GM21526 (cell line): ENCODE results near the gene TSSC4.

Experiments
- ATAC-seq: cut with Tn5 transposase; IDR thresholded peaks from one replicate; pipeline ENCODE4 v1.9.1; 2021; ENCODE audit warnings: moderate library complexity; ENCODE audit not compliant: unreplicated experiment, low FRiP score

TSSC4 gene

DNA sequence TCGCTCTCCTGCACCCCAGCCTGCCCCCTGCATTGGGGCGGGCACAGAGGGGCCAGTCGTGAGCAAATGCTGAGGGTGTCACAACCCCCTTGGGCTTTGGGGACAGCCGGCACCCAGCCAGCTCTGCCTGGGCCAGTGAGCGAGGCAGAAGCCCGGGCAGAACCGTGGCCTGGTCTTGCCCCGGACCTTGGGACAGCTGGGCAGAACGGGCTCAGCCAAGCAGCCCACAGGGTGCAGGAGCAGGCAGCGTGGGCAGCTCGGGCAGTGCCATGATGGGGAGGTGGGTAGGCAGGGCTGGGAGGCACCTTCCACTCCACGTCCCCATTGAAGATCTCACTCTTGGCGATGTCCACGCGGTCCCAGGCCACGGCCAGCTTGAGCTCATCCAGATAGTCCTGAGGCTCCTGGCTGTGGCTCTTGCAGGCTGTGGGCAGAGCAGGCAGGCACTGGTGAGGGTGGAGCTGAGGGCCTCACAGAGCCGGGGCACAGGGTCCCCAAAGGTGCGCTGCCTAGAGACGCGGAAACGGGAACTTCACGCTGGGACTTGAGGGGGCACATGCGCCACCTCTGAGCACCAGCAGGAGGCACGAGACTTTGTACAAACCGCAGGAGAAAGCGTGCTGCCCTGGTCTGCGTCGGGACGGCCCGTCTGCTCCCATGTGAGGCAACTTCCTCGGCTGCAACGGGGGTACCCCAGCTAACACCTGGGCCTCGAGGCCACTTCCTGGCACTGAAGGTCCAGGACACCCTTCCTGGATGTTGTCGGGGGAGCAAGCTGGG lies 15.2 kb downstream of the TSSC4 start:
- ATAC-seq = no peak

DNA sequence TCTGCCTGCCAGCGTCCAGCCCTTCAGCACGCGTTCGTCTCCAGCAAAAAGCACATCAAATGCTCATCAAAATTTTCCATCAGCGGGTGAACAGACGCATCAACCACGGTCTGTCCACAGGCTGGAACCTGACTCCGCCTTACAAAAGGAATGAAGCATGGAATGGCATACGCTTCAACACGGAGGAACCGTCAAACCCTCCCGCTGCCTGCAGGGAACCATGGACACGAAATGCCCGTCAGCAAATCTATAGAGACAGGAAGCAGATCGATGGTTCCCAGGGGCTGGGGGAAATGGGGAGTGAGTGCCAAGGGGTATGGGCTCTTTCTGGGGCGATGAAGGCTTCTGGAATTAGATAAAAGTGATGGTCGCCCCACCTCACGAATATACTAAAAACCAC lies 16.2 kb downstream of the TSSC4 start:
- ATAC-seq = no peak

DNA sequence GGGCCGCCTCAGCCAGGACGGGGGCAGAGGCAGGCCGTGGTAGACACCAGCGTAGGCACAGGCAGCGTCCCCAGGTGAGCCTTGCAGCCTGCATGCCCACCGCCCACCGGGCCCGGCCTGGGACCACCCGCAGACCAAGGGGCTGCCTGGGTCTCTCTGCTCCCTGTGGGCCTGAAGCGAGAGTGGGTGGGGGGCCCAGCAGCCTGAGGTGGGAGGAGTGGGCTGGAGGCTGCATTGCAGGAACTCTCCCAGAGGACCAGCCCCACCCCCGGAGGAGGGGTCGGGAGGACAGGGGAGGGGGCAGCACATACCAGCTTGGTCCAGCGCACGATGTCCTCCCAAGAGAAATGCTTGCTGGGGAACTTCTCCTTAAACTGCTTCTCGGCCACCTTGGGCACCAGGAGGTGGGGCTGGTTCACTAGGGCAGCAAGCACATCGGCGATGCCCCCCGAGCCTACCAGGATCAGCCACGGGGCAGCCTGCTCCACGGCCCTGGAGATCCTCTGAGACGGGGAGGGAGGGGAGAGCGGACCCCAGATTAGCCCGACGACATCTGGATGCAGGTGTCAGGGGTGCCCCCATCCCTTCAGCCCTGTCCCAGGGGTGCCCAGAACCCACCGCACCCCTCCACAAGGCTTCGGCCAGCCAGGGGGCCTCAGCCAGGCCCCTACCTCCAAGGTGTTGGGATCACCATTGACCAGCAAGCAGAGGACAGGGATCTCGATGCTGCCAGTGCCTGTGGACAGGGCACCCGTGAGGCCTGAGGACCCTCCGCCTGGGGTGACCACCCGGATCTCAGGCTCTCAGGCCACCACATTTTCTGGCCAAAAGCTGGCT lies 17.5 kb downstream of the TSSC4 start:
- ATAC-seq = no peak

DNA sequence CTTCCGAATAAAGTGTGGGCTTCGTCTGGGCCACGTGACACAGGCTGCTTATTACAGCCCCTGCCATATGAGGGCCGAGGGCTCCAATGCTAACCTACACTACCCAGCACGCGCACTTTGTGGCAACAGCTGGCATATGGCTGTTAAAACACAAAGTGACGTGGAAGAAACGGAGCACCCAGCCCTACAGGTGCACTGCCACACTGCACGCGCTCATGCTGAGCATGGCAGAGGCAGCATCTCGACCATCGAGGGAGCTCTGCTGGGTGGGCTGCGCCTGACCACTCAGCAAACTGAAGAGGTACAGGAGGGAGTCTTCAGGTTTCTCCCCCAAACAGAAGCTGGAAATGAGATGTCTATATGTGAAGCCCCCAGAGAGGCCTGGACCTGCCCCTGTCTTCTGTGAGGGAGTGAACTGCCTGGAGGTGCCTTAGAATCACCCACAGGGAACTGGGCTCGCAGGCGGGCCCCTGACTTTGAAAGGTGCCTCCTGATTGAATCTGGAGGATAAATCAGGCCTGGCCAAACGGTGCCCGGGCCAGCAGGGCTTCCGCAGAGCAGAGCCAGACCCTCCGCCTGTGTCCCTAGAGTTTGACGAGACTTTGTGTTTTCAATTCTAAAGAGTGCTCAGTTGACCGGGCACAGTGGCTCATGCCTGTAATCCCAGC lies 18.3 kb downstream of the TSSC4 start:
- no peak for ATAC-seq

DNA sequence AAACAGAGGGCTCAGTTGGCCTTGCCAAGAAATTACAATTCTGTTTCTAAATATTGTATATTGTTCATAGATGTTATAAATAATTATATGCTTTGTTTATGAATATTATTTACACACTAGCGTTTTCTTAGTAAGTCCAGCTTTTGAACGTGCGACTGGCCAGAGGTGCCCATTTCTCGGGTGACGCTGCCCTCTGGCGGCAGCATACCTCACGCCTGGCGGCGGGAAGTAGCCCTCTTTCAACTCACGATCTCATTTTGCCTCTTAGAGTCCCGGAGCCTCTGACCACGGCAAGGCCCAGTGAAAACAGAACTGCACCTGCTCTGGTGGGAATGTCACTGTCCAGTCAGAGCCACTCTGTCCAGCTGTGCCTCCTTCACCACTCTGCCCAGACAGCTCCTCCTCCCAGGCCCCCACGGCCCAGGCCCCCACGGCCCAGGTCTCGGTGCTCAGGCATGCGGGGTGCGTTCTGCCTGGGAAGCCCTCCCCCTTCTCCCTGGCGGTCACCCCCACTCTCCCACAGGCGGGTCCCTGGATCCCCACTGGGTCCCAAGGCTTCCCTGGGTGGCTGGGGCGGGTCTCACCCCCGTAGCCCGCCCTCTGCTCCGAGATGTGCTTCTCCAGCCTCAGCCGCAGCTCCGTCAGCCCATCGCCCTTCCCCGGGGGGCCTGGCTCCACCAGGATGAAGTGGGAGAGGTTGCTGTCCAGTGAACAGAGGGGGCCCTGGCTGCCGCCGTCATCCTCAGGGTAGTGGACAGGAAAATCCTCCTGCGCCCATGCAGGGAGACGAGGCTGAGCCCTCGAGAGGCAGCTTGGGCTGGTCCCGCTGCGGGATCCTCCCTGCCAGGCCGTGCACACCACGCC lies 19.3 kb downstream of the TSSC4 start:
- ATAC-seq = no peak

DNA sequence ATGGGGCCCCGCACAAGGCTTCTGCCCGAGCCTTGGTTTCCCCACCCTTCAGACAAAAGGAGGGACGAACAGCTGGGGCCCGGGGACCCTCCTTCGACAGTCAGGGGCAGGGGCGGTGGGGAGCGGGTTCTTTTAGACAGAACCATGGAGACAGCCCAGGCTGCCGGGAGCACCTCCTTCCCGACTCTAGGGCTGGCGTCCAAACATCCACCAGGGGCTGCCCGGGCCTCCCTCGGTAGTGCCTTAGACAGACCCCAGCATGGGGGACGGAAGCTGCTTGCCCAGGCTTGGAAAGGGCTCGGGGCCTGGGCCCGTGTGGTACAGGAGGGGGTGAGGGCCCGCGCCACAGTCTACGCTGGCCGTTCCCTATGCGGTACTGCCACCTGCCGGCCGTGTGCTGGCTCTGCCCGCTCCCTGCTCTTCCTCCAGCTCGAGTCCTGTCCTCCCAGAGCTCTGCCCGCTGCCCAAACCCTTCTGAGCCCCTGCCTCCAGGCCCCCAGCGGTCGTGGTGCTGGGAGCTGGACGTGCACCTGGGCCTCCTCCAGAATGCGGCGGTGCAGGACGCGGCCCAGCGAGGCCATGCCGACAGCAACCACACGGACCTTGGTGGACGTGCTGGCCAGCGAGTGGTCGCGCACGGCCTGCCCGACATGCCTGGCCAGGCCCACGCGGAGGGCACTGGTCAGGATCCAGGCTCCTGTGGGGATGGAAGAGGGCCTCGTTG lies 20.1 kb downstream of the TSSC4 start:
- no peak for ATAC-seq

DNA sequence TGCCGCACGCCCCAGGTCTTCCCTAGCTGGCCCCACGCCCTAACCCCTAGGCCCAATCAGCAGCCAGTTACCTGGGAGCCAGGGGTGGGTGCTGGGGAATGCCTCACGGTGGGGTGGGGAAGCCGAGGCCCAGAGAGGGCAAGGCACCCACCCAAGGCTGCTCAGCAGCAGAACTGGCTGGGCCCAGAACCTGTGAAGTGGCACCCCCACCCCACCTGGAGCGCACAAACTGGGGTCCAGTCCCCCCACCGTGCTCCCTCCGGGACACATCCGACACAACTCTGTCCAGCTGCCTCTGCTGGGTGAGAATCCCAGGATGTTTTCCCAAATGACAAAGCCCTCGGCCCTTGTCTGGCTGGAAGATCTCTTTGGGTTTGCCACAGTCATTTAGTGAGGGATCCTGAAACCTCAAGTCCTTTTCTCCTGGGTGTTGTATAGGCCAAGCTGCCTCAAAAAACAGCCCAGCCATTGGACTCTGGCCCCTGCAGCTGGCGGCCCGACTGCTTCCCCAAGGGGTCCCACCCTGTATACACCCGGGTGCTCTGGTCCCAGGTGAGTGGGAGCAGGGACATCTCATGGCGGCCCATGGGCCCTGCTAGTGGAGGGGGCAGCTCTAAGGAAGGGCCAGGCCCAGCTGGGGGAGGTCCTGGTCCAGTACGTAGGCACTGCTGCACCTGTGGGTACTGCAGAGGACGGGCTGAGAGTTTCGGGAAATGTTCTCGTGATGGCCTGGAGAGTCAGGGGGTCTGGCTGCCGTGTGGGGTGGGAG lies 20.9 kb downstream of the TSSC4 start:
- no peak for ATAC-seq

DNA sequence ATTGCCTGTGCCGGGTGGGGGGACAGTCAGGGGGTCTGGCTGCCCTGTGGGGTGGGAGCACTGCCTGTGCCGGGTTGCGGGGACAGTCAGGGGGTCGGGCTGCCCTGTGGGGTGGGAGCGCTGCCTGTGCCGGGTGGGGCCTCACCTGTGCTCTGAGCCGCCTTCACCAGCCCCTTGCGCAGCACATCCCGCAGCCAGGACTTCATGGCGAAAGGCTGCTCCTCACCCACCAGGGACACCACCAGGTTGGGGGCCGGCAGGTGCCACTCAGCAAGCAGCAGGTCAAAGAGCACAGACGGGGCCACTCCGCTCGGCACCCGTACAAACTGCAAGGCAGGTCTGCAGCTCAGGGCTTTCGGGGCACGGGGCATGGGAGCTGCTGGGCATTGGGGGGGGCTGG lies 21.4 kb downstream of the TSSC4 start:
- no peak for ATAC-seq

DNA sequence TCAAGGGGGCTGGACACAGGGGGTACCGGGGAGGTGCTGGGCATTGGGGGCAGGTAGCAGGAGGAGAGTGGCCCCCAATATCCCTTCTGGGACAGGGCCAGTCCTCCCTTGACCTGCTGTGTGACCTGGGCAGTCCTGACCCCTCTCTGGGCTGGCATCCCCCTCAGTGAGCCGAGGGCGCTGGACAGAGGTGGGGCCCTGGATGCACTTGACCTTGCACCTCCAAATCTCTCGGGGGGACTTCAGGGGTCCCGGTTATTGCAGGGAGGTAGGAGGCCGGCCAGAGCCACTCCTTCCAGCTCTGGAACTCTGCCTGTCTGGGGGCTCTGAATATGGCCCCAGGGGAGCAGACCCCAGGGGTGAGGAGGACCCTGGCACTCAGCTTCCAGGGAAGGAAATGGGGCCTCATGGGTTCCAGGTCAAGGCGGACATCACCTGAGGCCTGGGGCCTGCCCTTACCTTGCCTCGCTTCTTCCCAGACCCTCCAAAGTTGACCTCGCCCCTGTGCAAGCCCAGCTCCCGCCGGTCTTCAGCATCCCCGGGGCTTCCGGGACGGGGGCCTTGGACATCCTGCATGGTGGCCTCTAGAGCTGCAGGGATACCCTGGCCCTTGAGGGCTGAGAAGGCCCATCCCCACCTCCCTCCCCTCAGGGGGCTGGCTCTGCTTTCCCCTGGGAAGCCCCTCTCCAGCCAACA lies 22.1 kb downstream of the TSSC4 start:
- no peak for ATAC-seq

DNA sequence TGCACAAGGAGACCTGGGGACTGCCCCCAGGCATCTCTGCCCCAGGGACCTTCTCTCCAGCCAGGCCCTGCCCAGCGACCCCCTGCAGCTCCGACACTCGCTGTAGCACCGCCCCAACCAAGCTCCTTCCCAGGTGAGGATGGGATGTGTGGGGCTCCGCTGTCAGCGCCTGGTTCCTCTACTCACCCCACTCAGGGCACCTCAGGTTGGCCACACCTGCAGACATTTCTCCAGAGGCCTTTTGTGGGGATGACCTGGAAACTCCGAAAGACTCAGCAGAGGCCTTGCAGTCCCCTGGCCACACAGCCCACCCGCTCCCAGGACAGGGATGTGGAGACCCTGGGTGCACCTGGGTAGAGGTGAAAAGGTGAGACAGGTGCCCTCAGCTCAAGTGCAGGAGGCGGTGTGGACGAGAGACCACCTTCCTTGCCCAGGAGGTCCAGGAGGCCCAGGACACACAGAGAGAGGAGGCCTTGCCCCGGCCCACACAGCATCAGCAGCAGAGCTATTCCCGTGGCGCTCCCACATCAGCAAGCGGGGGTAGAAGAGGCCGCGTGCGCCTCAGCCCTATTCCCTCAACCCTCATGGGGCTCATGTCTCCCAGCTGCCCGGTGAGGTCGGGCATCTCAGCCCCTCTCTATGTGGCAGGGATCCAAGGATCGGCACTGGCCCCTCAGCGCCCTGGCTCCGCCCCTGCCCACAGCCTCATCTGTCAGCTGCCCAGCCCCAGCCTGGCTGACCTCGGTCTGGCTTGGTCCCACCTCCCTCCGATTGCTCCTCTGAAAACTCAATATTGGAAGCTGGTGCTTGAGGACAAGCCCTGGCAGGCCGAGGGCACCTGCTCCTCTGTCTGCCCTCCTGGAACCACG lies 22.8 kb downstream of the TSSC4 start:
- ATAC-seq = no peak

DNA sequence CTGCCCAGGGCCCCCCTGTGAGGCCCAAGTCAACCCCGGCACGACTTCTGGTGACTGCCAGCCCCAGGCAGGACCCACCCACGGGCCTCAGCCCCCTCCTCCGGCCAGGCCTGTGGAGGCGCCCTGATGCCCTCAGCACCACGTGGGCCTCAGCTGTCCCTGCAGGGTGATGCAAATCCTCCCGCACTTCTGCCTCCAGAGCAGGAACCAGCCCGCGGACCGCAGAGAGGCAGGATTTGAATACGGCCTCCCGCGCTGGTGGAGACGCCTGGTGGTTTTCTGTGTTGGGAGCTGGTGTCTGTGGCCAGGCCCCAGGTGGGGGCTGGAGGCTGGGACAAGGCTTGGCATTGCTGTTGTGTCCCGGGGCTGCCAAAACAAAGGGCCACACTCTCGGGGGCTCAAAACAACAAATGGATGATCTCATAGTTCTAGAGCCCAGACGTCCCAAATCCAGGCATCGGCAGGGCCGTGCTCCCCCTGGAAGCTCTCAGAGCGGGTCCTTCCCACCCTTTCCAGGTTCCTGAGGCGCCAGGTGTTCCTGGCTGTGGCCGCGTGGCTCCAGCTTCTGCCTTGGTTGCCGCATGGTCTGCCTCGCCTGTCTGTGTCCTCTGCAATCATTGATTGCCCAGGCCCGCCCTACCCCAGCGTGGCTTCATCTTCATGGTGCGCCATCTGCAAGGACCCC lies 24.4 kb downstream of the TSSC4 start:
- ATAC-seq = no peak

DNA sequence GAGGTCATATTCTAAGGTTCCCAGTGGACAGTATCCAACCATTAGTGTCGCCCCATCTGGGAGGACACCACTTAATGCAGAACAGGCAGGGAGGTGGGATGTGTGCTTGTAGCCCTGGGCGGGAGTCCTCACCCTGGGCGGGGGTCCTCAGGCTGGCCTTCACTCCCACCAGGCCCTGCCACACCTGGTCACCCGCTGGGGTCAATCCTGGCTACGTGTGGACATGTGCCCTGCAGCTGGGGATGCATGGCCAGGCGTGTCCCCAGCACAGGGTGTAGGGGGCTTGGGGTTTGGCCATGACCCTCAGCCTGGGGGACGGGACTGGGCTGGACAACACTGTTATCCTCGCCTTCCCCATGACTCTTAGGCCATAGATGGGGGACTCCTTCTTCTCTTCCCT lies 25.0 kb downstream of the TSSC4 start:
- no peak for ATAC-seq

DNA sequence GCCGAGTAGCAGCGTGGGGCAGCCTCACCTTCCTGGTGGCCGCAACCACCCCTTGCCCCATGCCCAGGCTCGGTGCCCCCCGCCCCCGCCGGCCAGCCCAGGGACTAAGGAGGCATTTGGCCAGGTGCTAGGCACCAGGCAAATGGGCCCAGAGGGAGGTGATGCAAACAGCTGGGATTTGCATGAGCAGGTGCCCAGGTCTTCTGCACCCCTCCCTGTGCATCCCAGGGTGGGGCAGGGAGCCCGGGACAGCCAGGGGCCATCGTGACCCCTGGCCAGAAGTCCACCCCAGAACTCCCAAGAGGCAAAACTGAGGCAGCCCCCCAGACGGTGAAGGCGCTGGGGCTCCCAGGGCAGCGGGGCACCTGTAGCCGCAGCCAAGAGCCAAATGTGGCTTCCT lies 25.7 kb downstream of the TSSC4 start:
- no peak for ATAC-seq

DNA sequence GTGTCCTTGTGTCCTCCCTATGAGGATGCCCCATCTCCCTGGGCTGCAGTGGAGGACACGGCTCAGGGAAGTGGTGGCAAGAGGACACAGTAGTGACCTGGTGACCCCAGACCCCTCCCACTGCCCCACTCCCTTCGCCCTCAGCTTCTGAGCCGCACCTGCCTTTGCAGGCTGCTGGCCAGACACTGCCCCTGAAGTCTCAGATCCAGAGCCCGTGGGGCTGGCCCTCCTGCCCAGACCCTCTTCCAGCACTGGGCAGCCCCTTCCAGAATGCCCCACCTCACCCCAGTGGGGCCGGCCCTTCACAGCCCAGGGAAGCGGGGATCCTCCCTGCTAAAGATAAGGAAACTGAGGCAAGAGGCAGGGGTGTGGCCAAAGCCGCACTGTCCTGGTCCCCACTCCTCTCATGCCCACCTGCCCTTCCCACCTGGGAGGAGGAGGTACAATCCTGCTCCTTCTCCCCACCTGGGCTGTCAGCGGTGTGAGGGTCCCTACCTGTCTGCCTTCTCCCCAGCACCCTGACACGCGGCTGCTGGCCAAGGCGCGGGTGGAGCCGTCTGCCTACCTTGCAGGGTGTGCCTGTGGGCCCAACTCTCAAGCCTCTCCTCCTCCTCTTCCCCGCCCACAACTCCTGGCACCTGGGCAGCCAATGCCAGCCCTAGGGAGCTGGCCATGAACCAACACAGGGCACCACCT lies 26.4 kb downstream of the TSSC4 start:
- no peak for ATAC-seq

DNA sequence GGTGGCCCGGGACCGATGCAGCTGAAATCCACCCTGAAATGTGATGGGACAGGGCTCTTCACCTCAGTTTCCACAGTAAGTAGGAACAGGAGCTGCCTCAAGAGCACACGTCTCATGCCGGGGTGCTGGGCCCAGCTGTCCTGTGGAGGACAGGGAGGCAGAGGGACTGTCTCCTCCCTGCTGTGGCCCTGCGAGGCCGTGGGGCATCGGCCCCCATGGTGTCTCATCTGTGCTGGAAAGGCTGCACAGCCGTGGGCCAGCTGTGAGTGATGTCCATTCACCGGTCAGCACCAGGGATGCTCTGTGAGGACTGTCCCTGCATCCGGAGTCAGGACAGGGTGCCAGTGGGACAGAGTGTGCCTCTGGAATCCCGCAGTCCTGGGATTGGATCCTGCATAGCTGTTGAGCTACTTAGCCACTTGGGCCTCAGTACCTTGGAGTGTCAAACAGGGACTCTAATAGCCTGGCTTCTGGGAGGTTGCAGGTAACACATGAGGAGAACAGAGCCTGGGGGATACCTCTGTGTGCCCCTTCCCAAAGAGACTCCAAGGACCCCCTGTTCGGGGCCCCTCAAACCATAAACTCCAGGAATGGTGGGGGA lies 27.3 kb downstream of the TSSC4 start:
- ATAC-seq = no peak

DNA sequence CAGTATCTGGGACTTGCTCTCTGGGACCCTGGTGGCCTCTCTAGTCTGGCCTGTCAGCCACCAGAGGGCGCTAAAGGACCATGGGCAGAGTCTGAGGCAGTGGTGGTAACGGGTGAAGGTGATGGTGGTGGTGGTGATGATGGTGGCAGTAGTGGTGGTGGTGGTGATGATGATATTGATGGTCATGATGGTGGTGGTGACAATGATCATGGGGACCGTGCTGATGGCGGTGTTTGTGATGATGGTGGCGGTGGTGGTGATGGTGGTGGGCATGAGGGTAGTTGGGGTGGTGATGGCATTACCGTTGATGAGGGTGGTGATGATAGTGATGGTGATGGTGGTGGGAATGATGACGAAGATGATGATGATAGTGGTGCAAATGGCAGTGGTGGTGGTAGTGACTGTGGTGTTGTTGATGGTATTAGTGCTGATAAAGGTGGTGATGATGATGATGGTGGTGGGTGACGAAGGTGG lies 27.8 kb downstream of the TSSC4 start:
- no peak for ATAC-seq
